Glutamatergic neuron (in vitro differentiated cells): ENCODE measurements around the gene ZNF595. TPM values are rescaled to one million over a fixed set of nuclear protein-coding genes. Genes with fewer than 3 reads are reported as not detected.
"Not testable (repeated sequence)": the region's sequence is repeated elsewhere in the genome, so short reads cannot be mapped to it uniquely, and the experiment has no call there.

Source experiments
- DNase-seq: peaks from one replicate; pipeline ENCODE4 v3.0.0; 2022
- H3K27ac Mint-ChIP-seq: one replicate; pipeline ENCODE4 v1.8.0; 2020; ENCODE audit warnings: mild to moderate bottlenecking, mixed read lengths, inconsistent platforms; ENCODE audit not compliant: unreplicated experiment
- H3K27me3 Mint-ChIP-seq: one replicate; pipeline ENCODE4 v1.8.0; 2020; ENCODE audit warnings: mild to moderate bottlenecking, moderate library complexity, mixed read lengths, inconsistent platforms; ENCODE audit not compliant: unreplicated experiment
- H3K36me3 Mint-ChIP-seq: one replicate; pipeline ENCODE4 v1.8.0; 2020; ENCODE audit warnings: mild to moderate bottlenecking, mixed read lengths, inconsistent platforms; ENCODE audit not compliant: unreplicated experiment
- H3K4me1 Mint-ChIP-seq: one replicate; pipeline ENCODE4 v1.8.0; 2020; ENCODE audit warnings: mild to moderate bottlenecking, low read depth, mixed read lengths, inconsistent platforms; ENCODE audit not compliant: unreplicated experiment
- H3K4me3 Mint-ChIP-seq: one replicate; pipeline ENCODE4 v1.8.0; 2020; ENCODE audit warnings: mild to moderate bottlenecking, mixed read lengths, inconsistent platforms; ENCODE audit not compliant: unreplicated experiment
- H3K9me3 Mint-ChIP-seq: one replicate; pipeline ENCODE4 v1.8.0; 2020; ENCODE audit warnings: mild to moderate bottlenecking, moderate library complexity, mixed read lengths, inconsistent platforms; ENCODE audit not compliant: unreplicated experiment
- CTCF ChIP-seq: fragments of 200-600 bp; sonication (generic); IDR thresholded peaks from one replicate; pipeline ENCODE4 v1.5.0; 2021; ENCODE audit not compliant: partially characterized antibody, unreplicated experiment
- long read RNA-seq: library from polyadenylated mRNA; unstranded; transcript quantifications from one replicate; pipeline ENCODE4 v2.0.0, GENCODE V29; 2020; ENCODE audit not compliant: unreplicated experiment
- total RNA-seq: library from RNA; stranded (reverse); fragmentation: NEBNext Ultra II Directional; extraction: Animal tissue kit (Norgen Biotek cat#: 25700); gene quantifications from one replicate; pipeline ENCODE4 v1.2.1, GENCODE V29; 2021; ENCODE audit not compliant: unreplicated experiment

The ZNF595 gene
- 17.5 TPM for total RNA-seq
- long read RNA-seq, partial matches to known transcripts, result 0 of 4 reads
- long read RNA-seq, other reads (novel, unspliced or antisense), result 1 of 4 reads

GRCh38 chr4:52804-53479 is at the start of gene ZNF595:
ZNF595 (plus strand) TSS chr4:53321; CDS start chr4:53489, 168 bp downstream.
- H3K36me3 Mint-ChIP-seq, H3K27ac Mint-ChIP-seq, H3K9me3 Mint-ChIP-seq, H3K27me3 Mint-ChIP-seq, H3K4me1 Mint-ChIP-seq, H3K4me3 Mint-ChIP-seq: not testable (repeated sequence)
- peak; percentile 57 for DNase-seq

DNA sequence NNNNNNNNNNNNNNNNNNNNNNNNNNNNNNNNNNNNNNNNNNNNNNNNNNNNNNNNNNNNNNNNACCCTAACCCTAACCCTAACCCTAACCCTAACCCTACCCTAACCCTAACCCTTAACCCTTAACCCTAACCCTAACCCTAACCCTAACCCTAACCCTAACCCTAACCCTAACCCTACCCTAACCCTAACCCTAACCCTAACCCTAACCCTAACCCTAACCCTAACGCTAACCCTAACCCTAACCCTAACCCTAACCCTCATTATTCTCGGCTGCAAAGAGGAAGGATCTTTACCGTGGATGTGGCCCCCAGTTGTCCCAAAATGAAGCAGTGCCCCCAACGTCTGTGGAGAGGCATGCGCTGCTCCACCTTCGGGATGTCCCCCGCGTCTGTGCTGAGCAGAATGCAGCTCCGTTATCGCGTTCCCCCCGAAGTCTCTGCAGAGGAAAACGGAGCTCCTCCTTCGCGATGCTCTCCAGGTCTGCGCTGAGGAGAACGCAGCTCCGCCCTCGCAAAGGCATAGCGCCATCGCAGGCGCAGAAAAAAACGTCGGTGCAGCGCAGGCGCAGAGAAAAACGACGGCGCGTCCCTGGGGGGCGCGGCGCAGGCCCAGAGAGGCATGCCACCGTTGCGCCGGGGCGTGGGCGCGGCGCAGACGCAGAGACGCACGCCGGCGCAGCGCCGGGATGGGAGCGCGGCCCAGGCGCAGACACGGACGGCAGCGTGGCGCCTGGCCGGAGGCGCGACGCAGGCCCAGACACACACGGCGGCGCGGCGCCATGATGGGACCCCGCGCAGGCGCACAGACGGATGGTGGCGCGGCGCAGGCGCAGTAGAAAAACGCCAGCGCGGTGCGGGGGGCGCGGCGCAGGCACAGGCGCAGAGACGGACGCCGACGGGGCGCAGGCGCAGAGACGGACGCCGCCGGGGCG is 42.9 kb upstream of the ZNF595 start:
- H3K27me3 Mint-ChIP-seq, H3K27ac Mint-ChIP-seq, H3K4me3 Mint-ChIP-seq, DNase-seq, H3K9me3 Mint-ChIP-seq, H3K36me3 Mint-ChIP-seq, H3K4me1 Mint-ChIP-seq: not testable (repeated sequence)

DNA sequence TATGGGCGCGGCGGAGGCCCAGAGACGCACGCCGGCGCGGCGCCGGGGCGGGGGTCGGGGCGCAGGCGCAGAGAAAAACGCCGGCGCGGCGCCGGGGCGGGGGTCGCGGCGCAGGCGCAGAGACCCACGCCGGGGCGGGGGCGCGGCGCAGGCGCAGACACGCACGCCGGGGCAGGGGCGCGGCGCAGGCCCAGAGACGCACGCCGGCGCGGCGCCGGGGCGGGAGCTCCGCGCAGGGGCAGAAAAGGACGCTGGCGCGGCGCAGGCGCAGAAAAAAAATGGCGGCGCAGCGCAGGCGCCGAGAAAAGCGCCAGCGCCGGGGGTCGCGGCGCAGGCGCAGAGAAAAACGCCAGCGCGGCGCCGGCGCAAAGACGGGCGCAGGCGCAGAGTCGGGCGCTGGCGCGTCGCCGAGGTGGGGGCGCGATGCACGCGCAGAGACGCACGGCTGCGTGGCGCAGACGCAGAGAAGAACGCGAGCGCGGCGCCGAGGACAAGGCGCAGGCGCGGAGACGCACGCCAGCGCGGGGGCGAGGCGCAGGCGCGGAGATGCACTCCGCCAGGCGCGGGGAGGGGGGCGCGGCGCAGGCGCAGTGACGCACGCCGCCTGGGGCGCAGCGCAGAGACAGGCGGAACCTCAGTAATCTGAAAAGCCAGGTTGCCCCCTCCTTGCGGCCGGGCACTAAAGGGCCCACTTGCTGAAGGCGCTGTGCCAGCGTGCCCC is 41.9 kb upstream of the ZNF595 start:
- not testable (repeated sequence) for H3K4me1 Mint-ChIP-seq, H3K27me3 Mint-ChIP-seq, H3K4me3 Mint-ChIP-seq, H3K9me3 Mint-ChIP-seq, H3K36me3 Mint-ChIP-seq, DNase-seq, H3K27ac Mint-ChIP-seq

DNA sequence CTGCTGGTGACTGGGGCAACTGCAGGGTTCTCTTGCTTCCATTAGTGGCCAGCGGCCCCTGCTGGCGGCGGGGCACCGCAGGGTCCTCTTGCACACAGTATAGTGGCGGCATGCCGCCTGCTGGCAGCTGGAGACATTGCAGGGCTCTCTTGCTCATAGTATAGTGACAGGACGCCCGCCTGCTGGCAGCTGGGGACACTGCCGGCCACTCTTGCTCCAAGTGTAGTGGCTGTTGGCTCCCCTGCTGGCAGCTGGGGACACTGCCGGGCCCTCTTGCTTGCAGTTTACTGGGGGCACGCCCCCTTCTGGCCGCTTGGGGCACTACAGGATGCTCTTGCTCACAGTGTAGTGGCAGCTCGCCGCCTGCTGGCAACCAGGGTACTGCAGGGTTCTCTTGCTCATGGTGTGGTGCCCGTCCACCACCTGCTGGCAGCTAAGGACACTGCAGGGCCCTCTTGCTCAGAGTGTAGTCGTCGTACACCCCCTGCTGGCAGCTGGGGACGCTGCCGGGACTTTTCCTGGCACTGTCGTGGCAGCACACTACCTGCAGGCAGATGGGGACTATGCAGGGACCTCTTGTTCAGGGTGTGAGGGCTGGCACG is 41.2 kb upstream of the ZNF595 start:
- H3K4me1 Mint-ChIP-seq, H3K36me3 Mint-ChIP-seq: not testable (repeated sequence)

GRCh38 chr4:18128-18527 is 35.0 kb upstream of the ZNF595 start:
- H3K27ac Mint-ChIP-seq, result not testable (repeated sequence)

More for the DNA sequence above, 41.2 kb upstream of the ZNF595 start:
- H3K27ac Mint-ChIP-seq, H3K27me3 Mint-ChIP-seq, H3K4me3 Mint-ChIP-seq, H3K9me3 Mint-ChIP-seq: not testable (repeated sequence)
- peak; percentile 54 for TF ChIP-seq CTCF
- peak; percentile 31 for DNase-seq

GRCh38 chr4:18589-18988 is 34.5 kb upstream of the ZNF595 start:
- H3K4me1 Mint-ChIP-seq, H3K9me3 Mint-ChIP-seq, DNase-seq, H3K27ac Mint-ChIP-seq, H3K36me3 Mint-ChIP-seq, H3K27me3 Mint-ChIP-seq, H3K4me3 Mint-ChIP-seq: not testable (repeated sequence)

More at GRCh38 chr4:18128-18527, 35.0 kb upstream of the ZNF595 start:
- not testable (repeated sequence) for H3K27me3 Mint-ChIP-seq, H3K9me3 Mint-ChIP-seq, DNase-seq, H3K4me3 Mint-ChIP-seq, H3K4me1 Mint-ChIP-seq, H3K36me3 Mint-ChIP-seq

- not testable (repeated sequence) for DNase-seq, H3K4me3 Mint-ChIP-seq, H3K4me1 Mint-ChIP-seq, H3K36me3 Mint-ChIP-seq, H3K9me3 Mint-ChIP-seq, H3K27me3 Mint-ChIP-seq, H3K27ac Mint-ChIP-seq
Observed at GRCh38 chr4:22882-23281, 30.2 kb upstream of the ZNF595 start.

DNA sequence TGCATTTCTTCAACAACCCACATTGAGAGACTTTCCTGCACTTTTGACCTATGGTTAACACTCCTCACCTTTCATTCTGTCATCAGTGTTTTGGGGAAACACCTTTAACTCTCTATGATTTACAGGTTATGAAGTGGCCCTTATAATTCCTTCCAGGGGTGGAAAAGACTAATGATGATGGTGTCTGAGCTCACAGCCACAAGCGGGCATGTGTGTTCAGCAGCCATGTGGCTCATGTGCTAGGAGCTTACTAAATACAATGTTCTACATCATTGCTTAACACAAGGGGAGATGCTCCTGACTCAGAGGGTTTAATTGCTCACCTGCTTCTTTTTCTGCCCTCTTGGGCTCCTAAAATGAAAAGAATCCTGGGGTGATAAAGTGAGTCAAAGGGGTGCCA is 28.8 kb upstream of the ZNF595 start:
- H3K4me1 Mint-ChIP-seq, H3K9me3 Mint-ChIP-seq, H3K4me3 Mint-ChIP-seq, H3K27me3 Mint-ChIP-seq, DNase-seq, H3K27ac Mint-ChIP-seq, H3K36me3 Mint-ChIP-seq: not testable (repeated sequence)

GRCh38 chr4:27501-27900 is 25.6 kb upstream of the ZNF595 start:
- not testable (repeated sequence) for H3K4me3 Mint-ChIP-seq, H3K36me3 Mint-ChIP-seq, H3K27ac Mint-ChIP-seq, H3K27me3 Mint-ChIP-seq, DNase-seq, H3K4me1 Mint-ChIP-seq, H3K9me3 Mint-ChIP-seq

DNA sequence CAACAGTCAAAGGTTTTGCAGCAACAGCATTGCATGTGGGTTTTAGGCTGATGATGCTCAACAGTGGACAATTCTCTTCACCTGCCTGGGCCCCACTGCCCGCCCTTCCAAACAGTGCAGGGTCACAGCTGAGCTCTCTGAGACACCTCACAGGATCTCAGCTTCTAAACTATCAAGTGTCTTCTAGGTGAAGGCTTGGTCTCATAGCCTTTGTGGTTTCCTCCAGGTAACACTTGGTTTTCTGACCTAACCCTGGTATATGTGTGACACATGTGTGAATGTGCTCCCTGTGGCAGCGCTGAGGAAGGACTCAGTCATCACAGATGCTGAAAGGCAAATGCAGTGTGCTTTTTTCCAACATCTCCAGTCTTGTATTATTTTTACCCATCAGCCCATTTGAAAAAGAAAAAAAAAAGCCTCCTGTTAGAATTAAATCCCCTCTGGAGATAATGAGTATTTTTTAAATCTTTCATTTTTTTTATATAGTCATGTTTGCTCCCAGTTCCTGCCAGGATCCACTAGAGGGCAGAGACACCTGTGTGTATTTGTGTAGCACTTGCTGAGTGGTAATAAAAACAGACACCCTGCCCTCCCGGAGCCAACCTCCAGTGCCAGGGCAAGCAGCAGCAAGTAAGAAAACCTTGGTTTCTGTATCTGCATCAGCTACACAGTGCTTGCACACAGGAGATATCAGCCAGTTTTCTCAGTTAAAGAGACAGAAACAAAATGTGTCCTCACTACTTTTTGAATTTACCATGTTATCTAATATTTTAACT is 24.2 kb upstream of the ZNF595 start:
- H3K4me3 Mint-ChIP-seq, H3K4me1 Mint-ChIP-seq, H3K27me3 Mint-ChIP-seq, H3K9me3 Mint-ChIP-seq, H3K36me3 Mint-ChIP-seq, H3K27ac Mint-ChIP-seq, DNase-seq: not testable (repeated sequence)
